NCI-H2029 (cell line): ENCODE data around the gene RGS6.

Experiments
- DNase-seq: peaks from one replicate; lab custom pipeline; 2025; lab: John Stamatoyannopoulos, UW

RGS6 gene

GRCh38 chr14:71947947-71948500, 15.8 kb downstream of the RGS6 start:
- DNase-seq = no peak

- DNase-seq = no peak
Measured at GRCh38 chr14:71952381-71953363, 20.4 kb downstream of the RGS6 start.

- no peak for DNase-seq
Measured at GRCh38 chr14:71956920-71957563, 24.8 kb downstream of the RGS6 start.

GRCh38 chr14:71959055-71959454, 26.8 kb downstream of the RGS6 start:
- no peak for DNase-seq

- no peak for DNase-seq
Measured at GRCh38 chr14:71960494-71961353, 28.5 kb downstream of the RGS6 start.

- DNase-seq = no peak
Measured at GRCh38 chr14:71961972-71962371, 29.7 kb downstream of the RGS6 start.

GRCh38 chr14:71964716-71965115, 32.5 kb downstream of the RGS6 start:
- no peak for DNase-seq

GRCh38 chr14:71966528-71966927, 34.3 kb downstream of the RGS6 start:
- no peak for DNase-seq

- no peak for DNase-seq
Measured at GRCh38 chr14:71967704-71968103, 35.5 kb downstream of the RGS6 start.

- DNase-seq = no peak
Measured at GRCh38 chr14:71970272-71970671, 38.0 kb downstream of the RGS6 start.

GRCh38 chr14:71985538-71986189, 53.4 kb downstream of the RGS6 start:
- DNase-seq = no peak

- DNase-seq = no peak
Measured at GRCh38 chr14:71988476-71988875, 56.2 kb downstream of the RGS6 start.

GRCh38 chr14:71988939-71989338, 56.7 kb downstream of the RGS6 start:
- no peak for DNase-seq

GRCh38 chr14:71994416-71994815, 62.2 kb downstream of the RGS6 start:
- no peak for DNase-seq

GRCh38 chr14:71995741-71996140, 63.5 kb downstream of the RGS6 start:
- no peak for DNase-seq

- no peak for DNase-seq
Measured at GRCh38 chr14:71996610-71997009, 64.4 kb downstream of the RGS6 start.

- DNase-seq = no peak
Measured at GRCh38 chr14:72000907-72001306, 68.7 kb downstream of the RGS6 start.

GRCh38 chr14:72002731-72003130, 70.5 kb downstream of the RGS6 start:
- no peak for DNase-seq

- DNase-seq = no peak
Measured at GRCh38 chr14:72008666-72009065, 76.4 kb downstream of the RGS6 start.

- DNase-seq = no peak
Measured at GRCh38 chr14:72010474-72010873, 78.2 kb downstream of the RGS6 start.

GRCh38 chr14:72013721-72014345, 81.6 kb downstream of the RGS6 start:
- no peak for DNase-seq
